WTC11 (cell line): ENCODE measurements around the gene KRTAP5-4. TPM values are rescaled to one million over a fixed set of nuclear protein-coding genes. Genes with fewer than 3 reads are reported as not detected.

Experiments
- ATAC-seq: fragments of 200-7000 bp; cut with Tn5 transposase; 2 replicates; pipeline ENCODE4 v1.10.0; 2021; ENCODE audit warnings: mild to moderate bottlenecking, moderate library complexity
- CTCF ChIA-PET: fragments of 300-600 bp; sonication (Branson Sonifier 250); formaldehyde crosslinking; loops from one replicate; lab custom pipeline; 2021; ENCODE audit warnings: antibody characterized with exemption; lab: Charles Lee
- POLR2A ChIA-PET: fragments of 350-600 bp; sonication (Branson Sonifier 250); formaldehyde crosslinking; loops from one replicate; lab custom pipeline; 2021; ENCODE audit warnings: antibody characterized with exemption; lab: Charles Lee
- DNase-seq: peaks from one replicate; pipeline ENCODE4 v3.0.0; 2021; ENCODE audit warnings: low spot score
- H3K27ac Mint-ChIP-seq: 2 replicates; pipeline ENCODE4 v1.8.0; 2021; ENCODE audit warnings: mixed read lengths
- H3K27me3 Mint-ChIP-seq: 2 replicates; pipeline ENCODE4 v1.8.0; 2021; ENCODE audit warnings: low read depth, mild to moderate bottlenecking, moderate library complexity, mixed read lengths
- H3K36me3 Mint-ChIP-seq: 2 replicates; pipeline ENCODE4 v1.8.0; 2021; ENCODE audit warnings: mixed read lengths
- H3K4me1 Mint-ChIP-seq: 2 replicates; pipeline ENCODE4 v1.8.0; 2022; ENCODE audit warnings: mixed read lengths
- H3K4me3 Mint-ChIP-seq: 2 replicates; pipeline ENCODE4 v1.8.0; 2021; ENCODE audit warnings: mild to moderate bottlenecking, moderate library complexity, mixed read lengths
- H3K9me3 Mint-ChIP-seq: 2 replicates; pipeline ENCODE4 v1.8.0; 2021; ENCODE audit warnings: mixed read lengths
- CREM ChIP-seq: sonication (generic); formaldehyde crosslinking; IDR thresholded peaks from 2 replicates; pipeline ENCODE4 v1.8.1; 2022; ENCODE audit warnings: mild to moderate bottlenecking, missing genetic modification reagents, moderate library complexity
- KAT7 ChIP-seq: sonication (generic); formaldehyde crosslinking; IDR thresholded peaks from 2 replicates; pipeline ENCODE4 v1.8.1; 2023; ENCODE audit warnings: missing genetic modification reagents, mild to moderate bottlenecking, borderline replicate concordance
- OVOL2 ChIP-seq: fragments of 250-450 bp; sonication (Bioruptor Pico); IDR thresholded peaks from 2 replicates; pipeline ENCODE4 v1.9.0; 2021; ENCODE audit warnings: mild to moderate bottlenecking, borderline replicate concordance
- SP1 ChIP-seq: sonication (generic); formaldehyde crosslinking; conservative IDR thresholded peaks from 2 replicates; pipeline ENCODE4 v1.8.1; 2022; ENCODE audit warnings: missing genetic modification reagents
- TCF7 ChIP-seq: sonication (generic); formaldehyde crosslinking; IDR thresholded peaks from 2 replicates; pipeline ENCODE4 v1.8.0; 2022; ENCODE audit warnings: mild to moderate bottlenecking, low read depth, missing genetic modification reagents, moderate library complexity
- TEAD1 ChIP-seq: sonication (generic); formaldehyde crosslinking; IDR thresholded peaks from 2 replicates; pipeline ENCODE4 v1.8.0; 2022; ENCODE audit warnings: mild to moderate bottlenecking, missing genetic modification reagents
- ZNF121 ChIP-seq: sonication (generic); formaldehyde crosslinking; IDR thresholded peaks from 2 replicates; pipeline ENCODE4 v1.8.0; 2023; ENCODE audit warnings: missing genetic modification reagents
- ZNF232 ChIP-seq: sonication (generic); formaldehyde crosslinking; IDR thresholded peaks from 2 replicates; pipeline ENCODE4 v1.8.0; 2022; ENCODE audit warnings: mild to moderate bottlenecking, missing genetic modification reagents
- ZNF263 ChIP-seq: sonication (generic); formaldehyde crosslinking; IDR thresholded peaks from 2 replicates; pipeline ENCODE4 v1.8.1; 2022; ENCODE audit warnings: low read depth, mild to moderate bottlenecking, moderate library complexity, missing genetic modification reagents
- ZNF416 ChIP-seq: fragments of 250-450 bp; sonication (Bioruptor Pico); IDR thresholded peaks from 2 replicates; pipeline ENCODE4 v1.9.0; 2021; ENCODE audit warnings: mild to moderate bottlenecking, inconsistent platforms
- ZNF425 ChIP-seq: fragments of 250-450 bp; sonication (Bioruptor Pico); conservative IDR thresholded peaks from 2 replicates; pipeline ENCODE4 v1.9.0; 2021; ENCODE audit warnings: mild to moderate bottlenecking
- total RNA-seq: library from RNA; stranded (reverse); gene quantifications from 3 replicates; pipeline ENCODE4 v1.2.3, GENCODE V29; 2021
- TF ChIP-seq, protein P1 (sequence below): sonication (generic); formaldehyde crosslinking; IDR thresholded peaks from 2 replicates; pipeline ENCODE4 v1.8.1; 2022; ENCODE audit warnings: mild to moderate bottlenecking, moderate library complexity, missing genetic modification reagents
- TF ChIP-seq, protein P2 (sequence below): sonication (generic); formaldehyde crosslinking; IDR thresholded peaks from 2 replicates; pipeline ENCODE4 v1.8.1; 2023; ENCODE audit warnings: mild to moderate bottlenecking, missing genetic modification reagents, borderline replicate concordance
- TF ChIP-seq, protein P3 (sequence below): sonication (generic); formaldehyde crosslinking; IDR thresholded peaks from 2 replicates; pipeline ENCODE4 v1.8.1; 2023; ENCODE audit warnings: mild to moderate bottlenecking, missing genetic modification reagents, moderate library complexity
- TF ChIP-seq, protein P4 (sequence below): sonication (generic); formaldehyde crosslinking; conservative IDR thresholded peaks from 2 replicates; pipeline ENCODE4 v1.8.1; 2022; ENCODE audit warnings: mild to moderate bottlenecking, missing genetic modification reagents
- TF ChIP-seq, protein P5 (sequence below): sonication (generic); formaldehyde crosslinking; IDR thresholded peaks from 2 replicates; pipeline ENCODE4 v1.8.1; 2023; ENCODE audit warnings: mild to moderate bottlenecking, missing genetic modification reagents, moderate library complexity

KRTAP5-4 gene
- total RNA-seq, 1 experiment from 2014 or later = not detected

GRCh38 chr11:1659506-1659905 lies 37.6 kb upstream of the KRTAP5-4 start:
- ATAC-seq (no peak), DNase-seq (no peak)
- POLR2A ChIA-PET = interaction anchor here (0.6 kb wide), 1 partner anchor 59 kb away, joined by 4 read pairs; no protein-coding TSS in a partner anchor
- TF ChIP-seq, protein P1, sequence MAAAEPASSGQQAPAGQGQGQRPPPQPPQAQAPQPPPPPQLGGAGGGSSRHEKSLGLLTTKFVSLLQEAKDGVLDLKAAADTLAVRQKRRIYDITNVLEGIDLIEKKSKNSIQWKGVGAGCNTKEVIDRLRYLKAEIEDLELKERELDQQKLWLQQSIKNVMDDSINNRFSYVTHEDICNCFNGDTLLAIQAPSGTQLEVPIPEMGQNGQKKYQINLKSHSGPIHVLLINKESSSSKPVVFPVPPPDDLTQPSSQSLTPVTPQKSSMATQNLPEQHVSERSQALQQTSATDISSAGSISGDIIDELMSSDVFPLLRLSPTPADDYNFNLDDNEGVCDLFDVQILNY (CRISPR knock-in tag) = no peak
- TF ChIP-seq SP1 (CRISPR knock-in tag) (no peak), ZNF263 (CRISPR knock-in tag) (no peak), TCF7 (CRISPR knock-in tag) (no peak), ZNF425 (CRISPR knock-in tag) (no peak)
- TF ChIP-seq, protein P2, sequence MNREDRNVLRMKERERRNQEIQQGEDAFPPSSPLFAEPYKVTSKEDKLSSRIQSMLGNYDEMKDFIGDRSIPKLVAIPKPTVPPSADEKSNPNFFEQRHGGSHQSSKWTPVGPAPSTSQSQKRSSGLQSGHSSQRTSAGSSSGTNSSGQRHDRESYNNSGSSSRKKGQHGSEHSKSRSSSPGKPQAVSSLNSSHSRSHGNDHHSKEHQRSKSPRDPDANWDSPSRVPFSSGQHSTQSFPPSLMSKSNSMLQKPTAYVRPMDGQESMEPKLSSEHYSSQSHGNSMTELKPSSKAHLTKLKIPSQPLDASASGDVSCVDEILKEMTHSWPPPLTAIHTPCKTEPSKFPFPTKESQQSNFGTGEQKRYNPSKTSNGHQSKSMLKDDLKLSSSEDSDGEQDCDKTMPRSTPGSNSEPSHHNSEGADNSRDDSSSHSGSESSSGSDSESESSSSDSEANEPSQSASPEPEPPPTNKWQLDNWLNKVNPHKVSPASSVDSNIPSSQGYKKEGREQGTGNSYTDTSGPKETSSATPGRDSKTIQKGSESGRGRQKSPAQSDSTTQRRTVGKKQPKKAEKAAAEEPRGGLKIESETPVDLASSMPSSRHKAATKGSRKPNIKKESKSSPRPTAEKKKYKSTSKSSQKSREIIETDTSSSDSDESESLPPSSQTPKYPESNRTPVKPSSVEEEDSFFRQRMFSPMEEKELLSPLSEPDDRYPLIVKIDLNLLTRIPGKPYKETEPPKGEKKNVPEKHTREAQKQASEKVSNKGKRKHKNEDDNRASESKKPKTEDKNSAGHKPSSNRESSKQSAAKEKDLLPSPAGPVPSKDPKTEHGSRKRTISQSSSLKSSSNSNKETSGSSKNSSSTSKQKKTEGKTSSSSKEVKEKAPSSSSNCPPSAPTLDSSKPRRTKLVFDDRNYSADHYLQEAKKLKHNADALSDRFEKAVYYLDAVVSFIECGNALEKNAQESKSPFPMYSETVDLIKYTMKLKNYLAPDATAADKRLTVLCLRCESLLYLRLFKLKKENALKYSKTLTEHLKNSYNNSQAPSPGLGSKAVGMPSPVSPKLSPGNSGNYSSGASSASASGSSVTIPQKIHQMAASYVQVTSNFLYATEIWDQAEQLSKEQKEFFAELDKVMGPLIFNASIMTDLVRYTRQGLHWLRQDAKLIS = no peak
- Mint-ChIP-seq H3K4me3 (no peak overlapping the region), H3K27ac (no peak overlapping the region), H3K27me3 (peaks cover 7% of the 10 kb centered on the region), H3K36me3 (no peaks in the 10 kb centered on the region), H3K9me3 (no peaks in the 10 kb centered on the region), H3K4me1 (no peaks in the 10 kb centered on the region)
- CTCF ChIA-PET = no interaction called here

- POLR2A ChIA-PET = no interaction called here
- CTCF ChIA-PET = no interaction called here
- DNase-seq = no peak
- no peaks in the 10 kb centered on the region for H3K9me3 Mint-ChIP-seq
- H3K27me3 Mint-ChIP-seq = peaks cover 19% of the 10 kb centered on the region
- TF ChIP-seq, protein P3, sequence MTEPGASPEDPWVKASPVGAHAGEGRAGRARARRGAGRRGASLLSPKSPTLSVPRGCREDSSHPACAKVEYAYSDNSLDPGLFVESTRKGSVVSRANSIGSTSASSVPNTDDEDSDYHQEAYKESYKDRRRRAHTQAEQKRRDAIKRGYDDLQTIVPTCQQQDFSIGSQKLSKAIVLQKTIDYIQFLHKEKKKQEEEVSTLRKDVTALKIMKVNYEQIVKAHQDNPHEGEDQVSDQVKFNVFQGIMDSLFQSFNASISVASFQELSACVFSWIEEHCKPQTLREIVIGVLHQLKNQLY = no peak
- TF ChIP-seq, protein P4, sequence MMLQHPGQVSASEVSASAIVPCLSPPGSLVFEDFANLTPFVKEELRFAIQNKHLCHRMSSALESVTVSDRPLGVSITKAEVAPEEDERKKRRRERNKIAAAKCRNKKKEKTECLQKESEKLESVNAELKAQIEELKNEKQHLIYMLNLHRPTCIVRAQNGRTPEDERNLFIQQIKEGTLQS = no peak
- TF ChIP-seq, protein P2 = no peak
- TF ChIP-seq ZNF416 = no peak
- TF ChIP-seq, protein P1 (CRISPR knock-in tag) = no peak
- TF ChIP-seq CREM = no peak
- no peak for TF ChIP-seq ZNF121
- TF ChIP-seq ZNF232 (CRISPR knock-in tag) = no peak
- TF ChIP-seq, protein P5, sequence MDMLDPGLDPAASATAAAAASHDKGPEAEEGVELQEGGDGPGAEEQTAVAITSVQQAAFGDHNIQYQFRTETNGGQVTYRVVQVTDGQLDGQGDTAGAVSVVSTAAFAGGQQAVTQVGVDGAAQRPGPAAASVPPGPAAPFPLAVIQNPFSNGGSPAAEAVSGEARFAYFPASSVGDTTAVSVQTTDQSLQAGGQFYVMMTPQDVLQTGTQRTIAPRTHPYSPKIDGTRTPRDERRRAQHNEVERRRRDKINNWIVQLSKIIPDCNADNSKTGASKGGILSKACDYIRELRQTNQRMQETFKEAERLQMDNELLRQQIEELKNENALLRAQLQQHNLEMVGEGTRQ (CRISPR knock-in tag) = no peak
- TF ChIP-seq TCF7 (CRISPR knock-in tag) = no peak
- no peak for TF ChIP-seq TEAD1 (CRISPR knock-in tag)
- no peak for TF ChIP-seq OVOL2 (CRISPR knock-in tag)
- no peak for TF ChIP-seq KAT7 (CRISPR knock-in tag)
- TF ChIP-seq, all 79 proteins: peak for 0
- no peak for ATAC-seq
- Mint-ChIP-seq H3K4me3 (no peak overlapping the region), H3K27ac (no peak overlapping the region), H3K36me3 (no peaks in the 10 kb centered on the region), H3K4me1 (no peaks in the 10 kb centered on the region)
Measured at GRCh38 chr11:1656670-1657069, 34.7 kb upstream of the KRTAP5-4 start.
